HG03139 (cell line): Measurements from ENCODE around the gene GNA12.

Source experiments
- ATAC-seq: cut with Tn5 transposase; IDR thresholded peaks from one replicate; pipeline ENCODE4 v1.9.1; 2021; ENCODE audit not compliant: unreplicated experiment

Gene GNA12

GRCh38 chr7:2717293-2718261 is 126.5 kb downstream of the GNA12 start:
- no peak for ATAC-seq

- ATAC-seq: no peak
Observed at GRCh38 chr7:2716906-2717292, 127.2 kb downstream of the GNA12 start.

GRCh38 chr7:2716488-2716887 is 127.6 kb downstream of the GNA12 start:
- ATAC-seq: no peak

- no peak for ATAC-seq
Observed at GRCh38 chr7:2715341-2716231, 128.5 kb downstream of the GNA12 start.

- ATAC-seq: no peak
Observed at GRCh38 chr7:2714636-2715035, 129.5 kb downstream of the GNA12 start.

GRCh38 chr7:2713978-2714377 is 130.1 kb downstream of the GNA12 start:
- no peak for ATAC-seq

GRCh38 chr7:2713370-2713769 is 130.7 kb downstream of the GNA12 start:
- ATAC-seq: no peak

- no peak for ATAC-seq
Observed at GRCh38 chr7:2711895-2712675, 132.0 kb downstream of the GNA12 start.

GRCh38 chr7:2710901-2711551 is 133.1 kb downstream of the GNA12 start:
- peak; percentile 33 for ATAC-seq

GRCh38 chr7:2710286-2710655 is 133.8 kb downstream of the GNA12 start:
- no peak for ATAC-seq

- peak; percentile 75 for ATAC-seq
Observed at GRCh38 chr7:2709553-2710285, 134.4 kb downstream of the GNA12 start.

GRCh38 chr7:2708547-2709310 is 135.4 kb downstream of the GNA12 start:
- ATAC-seq: no peak

- ATAC-seq: no peak
Observed at GRCh38 chr7:2708041-2708440, 136.1 kb downstream of the GNA12 start.

GRCh38 chr7:2707481-2707880 is 136.6 kb downstream of the GNA12 start:
- ATAC-seq: no peak

GRCh38 chr7:2706685-2707126 is 137.4 kb downstream of the GNA12 start:
- no peak for ATAC-seq

GRCh38 chr7:2705371-2706096 is 138.6 kb downstream of the GNA12 start:
- ATAC-seq: no peak

GRCh38 chr7:2702594-2702957 is 141.5 kb downstream of the GNA12 start:
- no peak for ATAC-seq

GRCh38 chr7:2701832-2702593 is 142.1 kb downstream of the GNA12 start:
- ATAC-seq: no peak
